Fibroblast of pulmonary artery (primary cell): Measurements from ENCODE around the gene SIN3B.

Experiments
- DNase-seq: peaks from one replicate; pipeline ENCODE4 v3.0.0-alpha.2; 2010; ENCODE audit warnings: low read depth
- H3K4me3 ChIP-seq: replicated peaks from 2 replicates; pipeline ENCODE4 v1.5.1; 2011; ENCODE audit warnings: low read depth, mild to moderate bottlenecking, control low read depth, low read length, moderate library complexity
- CTCF ChIP-seq: IDR thresholded peaks from 2 replicates; pipeline ENCODE4 v1.5.1; 2011; ENCODE audit warnings: mild to moderate bottlenecking, control low read depth, low read length, inconsistent platforms; ENCODE audit errors: missing control alignments

The SIN3B gene

GRCh38 chr19:16853066-16853465, 23.9 kb downstream of the SIN3B start:
- no peak for TF ChIP-seq CTCF
- no peak overlapping the region for H3K4me3 ChIP-seq
- no peak for DNase-seq

DNA sequence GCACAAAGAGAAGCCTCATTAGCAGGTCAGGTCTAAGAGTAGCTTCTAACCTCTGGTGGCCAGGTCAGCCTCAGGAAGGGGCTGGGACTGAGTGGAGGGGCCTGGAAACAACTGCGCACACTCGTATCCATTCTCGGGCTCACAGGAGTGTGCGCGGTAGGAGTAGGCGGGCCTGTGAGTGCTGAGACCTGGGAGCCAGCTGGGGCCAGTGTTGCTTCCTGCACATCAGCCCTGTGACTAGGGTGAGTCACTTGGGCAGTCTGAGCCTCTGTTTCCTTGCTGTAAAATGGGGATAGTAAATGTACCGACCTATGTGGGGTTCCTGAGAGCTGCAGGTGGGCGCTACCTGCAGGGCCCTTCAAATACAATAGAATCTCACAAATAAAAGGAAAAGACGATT, 26.9 kb downstream of the SIN3B start:
- DNase-seq = no peak
- no peak overlapping the region for H3K4me3 ChIP-seq
- TF ChIP-seq CTCF = no peak

DNA sequence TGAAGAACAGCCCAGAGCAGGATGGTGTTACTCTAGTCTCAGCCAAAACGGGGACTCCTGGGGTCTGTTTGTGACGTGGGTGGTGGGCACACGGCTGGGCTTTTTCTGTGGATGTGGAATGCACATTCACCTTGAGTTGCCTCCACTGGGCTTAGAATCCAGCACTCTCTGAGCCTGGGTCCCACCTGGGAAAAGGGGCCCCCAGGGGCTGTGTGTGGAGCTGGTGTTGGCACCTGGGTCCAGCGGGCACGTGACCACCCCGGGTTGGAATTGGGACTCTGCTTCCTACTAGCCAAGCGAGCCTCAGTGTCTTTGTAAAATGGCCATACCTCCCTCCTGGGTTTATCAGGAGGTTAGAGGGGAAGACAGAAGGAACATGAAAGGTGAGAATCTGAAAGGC, 30.4 kb downstream of the SIN3B start:
- no peak overlapping the region for H3K4me3 ChIP-seq
- no peak for TF ChIP-seq CTCF
- DNase-seq = no peak

GRCh38 chr19:16860118-16860517, 30.9 kb downstream of the SIN3B start:
- TF ChIP-seq CTCF = no peak
- no peak overlapping the region for H3K4me3 ChIP-seq
- no peak for DNase-seq

GRCh38 chr19:16861011-16861410, 31.8 kb downstream of the SIN3B start:
- no peak overlapping the region for H3K4me3 ChIP-seq
- DNase-seq = no peak
- no peak for TF ChIP-seq CTCF

- DNase-seq = no peak
- TF ChIP-seq CTCF = no peak
- no peak overlapping the region for H3K4me3 ChIP-seq
Measured at GRCh38 chr19:16861834-16862233, 32.6 kb downstream of the SIN3B start.

DNA sequence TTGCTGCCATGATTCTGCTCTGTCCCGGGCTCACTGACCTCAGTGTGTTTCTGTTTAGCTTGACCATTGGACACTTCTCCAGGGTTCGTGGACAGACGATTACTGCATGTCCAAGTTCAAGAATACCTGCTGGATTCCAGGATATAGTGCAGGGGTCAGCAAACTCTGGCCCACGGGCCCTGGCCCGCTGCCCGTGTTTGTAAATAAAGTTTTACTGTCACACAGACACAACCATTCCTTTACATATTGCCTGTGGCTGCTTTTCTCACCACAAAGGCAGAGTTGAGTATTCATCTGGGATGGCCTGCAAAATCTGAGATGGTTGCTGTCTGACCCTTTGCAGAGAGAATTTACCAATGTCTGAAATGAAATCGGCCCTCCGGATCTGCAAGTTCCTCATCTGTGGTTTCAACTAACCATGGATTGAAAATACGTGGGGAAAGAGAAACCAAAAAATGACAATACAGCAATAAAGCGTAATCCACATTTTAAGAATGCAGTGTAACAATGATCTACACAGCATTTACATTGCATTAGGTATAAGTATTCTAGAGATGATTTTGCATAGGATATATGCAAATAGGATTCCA, 33.7 kb downstream of the SIN3B start:
- no peak overlapping the region for H3K4me3 ChIP-seq
- no peak for TF ChIP-seq CTCF
- no peak for DNase-seq
